Neural cell (in vitro differentiated cells): ENCODE measurements around the gene EYA3.

Experiments
- CTCF ChIP-seq: fragments of 450-650 bp; IDR thresholded peaks from 2 replicates; pipeline ENCODE4 v1.5.1; 2014; ENCODE audit warnings: antibody characterized with exemption, mild to moderate bottlenecking, moderate library complexity; ENCODE audit not compliant: poor library complexity, severe bottlenecking
- EP300 ChIP-seq: fragments of 450-650 bp; conservative IDR thresholded peaks from 2 replicates; pipeline ENCODE4 v1.6.1; 2014; ENCODE audit warnings: antibody characterized with exemption, mild to moderate bottlenecking, moderate library complexity; ENCODE audit not compliant: poor library complexity, severe bottlenecking
- EZH2 ChIP-seq: fragments of 200-600, 300-800 bp; shearing (Covaris generic), sonication (generic); IDR thresholded peaks from 2 replicates; pipeline ENCODE4 v1.6.1; 2014; ENCODE audit warnings: antibody characterized with exemption, low read length, borderline replicate concordance, mild to moderate bottlenecking; ENCODE audit not compliant: insufficient read depth, poor library complexity, severe bottlenecking
- TAF1 ChIP-seq: IDR thresholded peaks from 2 replicates; pipeline ENCODE4 v1.6.1; 2012; ENCODE audit warnings: low read depth

GRCh38 chr1:28118640-28119307 lies 30.4 kb upstream of the EYA3 start:
- TF ChIP-seq CTCF, result no peak
- no peak for TF ChIP-seq EZH2
- no peak for TF ChIP-seq TAF1
- no peak for TF ChIP-seq EP300
